Right lobe of liver (tissue), 4 donors: ENCODE results near the gene LCN2.
"Not testable (repeated sequence)": the region's sequence is repeated elsewhere in the genome, so short reads cannot be mapped to it uniquely, and the experiment has no call there.

Experiments
- CTCF ChIP-seq, 4 donors: fragments of 200-600 bp in 3 of 4; fragments of 450-650 bp in 1 of 4; IDR thresholded peaks; one replicate each; pipeline versions ENCODE4 v1.5.1 to v1.8.0; 2016 to 2022; ENCODE audit warnings: antibody characterized with exemption in 4 of 4, mild to moderate bottlenecking in 2 of 4
- POLR2A ChIP-seq: fragments of 450-650 bp; IDR thresholded peaks from one replicate; pipeline ENCODE4 v1.6.1; 2017; ENCODE audit warnings: antibody characterized with exemption, mild to moderate bottlenecking
- donor health status: DM: no; HTN: no; CAD: no.
- donor health status: DM: no; HTN: no; CAD: no.
- donor health status: DM: no; HTN: yes; CAD: no.

- TF ChIP-seq CTCF (IDR thresholded peaks at IDR 0.05); POLR2A: not testable (repeated sequence)
Observed at GRCh38 chr9:128111726-128112125, 37.5 kb upstream of the LCN2 start.
